NCI-H345 treated with DMSO at 0.1 percent for 48 hours (cell line): ENCODE data around the gene NAA11.
"Not testable (repeated sequence)": the region's sequence is repeated elsewhere in the genome, so short reads cannot be mapped to it uniquely, and the experiment has no call there.

Experiments used
- DNase-seq: peaks from one replicate; lab custom pipeline; 2025; ENCODE audit not compliant: unreplicated experiment; lab: John Stamatoyannopoulos, UW

The NAA11 gene

GRCh38 chr4:79308971-79309370 lies 16.9 kb downstream of the NAA11 start:
- no peak for DNase-seq

- DNase-seq: no peak
Measured at GRCh38 chr4:79308137-79308536, 17.7 kb downstream of the NAA11 start.

- no peak for DNase-seq
Measured at GRCh38 chr4:79306795-79307194, 19.1 kb downstream of the NAA11 start.

- no peak for DNase-seq
Measured at GRCh38 chr4:79300280-79300679, 25.6 kb downstream of the NAA11 start.

- no peak for DNase-seq
Measured at GRCh38 chr4:79298484-79298883, 27.4 kb downstream of the NAA11 start.

- no peak for DNase-seq
Measured at GRCh38 chr4:79298027-79298426, 27.8 kb downstream of the NAA11 start.

GRCh38 chr4:79297479-79297878 lies 28.4 kb downstream of the NAA11 start:
- no peak for DNase-seq

- DNase-seq: no peak
Measured at GRCh38 chr4:79296768-79297428, 29.0 kb downstream of the NAA11 start.

GRCh38 chr4:79295086-79295485 lies 30.8 kb downstream of the NAA11 start:
- DNase-seq: no peak

GRCh38 chr4:79294064-79294463 lies 31.8 kb downstream of the NAA11 start:
- no peak for DNase-seq

- no peak for DNase-seq
Measured at GRCh38 chr4:79292008-79292407, 33.9 kb downstream of the NAA11 start.

- DNase-seq: no peak
Measured at GRCh38 chr4:79290376-79290775, 35.5 kb downstream of the NAA11 start.

GRCh38 chr4:79288185-79288584 lies 37.7 kb downstream of the NAA11 start:
- no peak for DNase-seq

GRCh38 chr4:79287718-79288117 lies 38.1 kb downstream of the NAA11 start:
- no peak for DNase-seq

GRCh38 chr4:79287076-79287475 lies 38.8 kb downstream of the NAA11 start:
- DNase-seq: no peak

GRCh38 chr4:79281566-79282359 lies 44.1 kb downstream of the NAA11 start:
- no peak for DNase-seq

- not testable (repeated sequence) for DNase-seq
Measured at GRCh38 chr4:79277467-79277866, 48.4 kb downstream of the NAA11 start.

GRCh38 chr4:79273915-79274314 lies 51.9 kb downstream of the NAA11 start:
- DNase-seq: no peak

- no peak for DNase-seq
Measured at GRCh38 chr4:79272761-79273160, 53.1 kb downstream of the NAA11 start.

GRCh38 chr4:79272126-79272525 lies 53.7 kb downstream of the NAA11 start:
- DNase-seq: no peak

- DNase-seq: no peak
Measured at GRCh38 chr4:79267671-79268070, 58.2 kb downstream of the NAA11 start.
